GM19035 (cell line): ENCODE results near the gene FBLN2.
"Not testable (repeated sequence)": the region's sequence is repeated elsewhere in the genome, so short reads cannot be mapped to it uniquely, and the experiment has no call there.

Source experiments
- ATAC-seq: cut with Tn5 transposase; IDR thresholded peaks from one replicate; pipeline ENCODE4 v1.9.1; 2021; ENCODE audit not compliant: unreplicated experiment

FBLN2 gene

DNA sequence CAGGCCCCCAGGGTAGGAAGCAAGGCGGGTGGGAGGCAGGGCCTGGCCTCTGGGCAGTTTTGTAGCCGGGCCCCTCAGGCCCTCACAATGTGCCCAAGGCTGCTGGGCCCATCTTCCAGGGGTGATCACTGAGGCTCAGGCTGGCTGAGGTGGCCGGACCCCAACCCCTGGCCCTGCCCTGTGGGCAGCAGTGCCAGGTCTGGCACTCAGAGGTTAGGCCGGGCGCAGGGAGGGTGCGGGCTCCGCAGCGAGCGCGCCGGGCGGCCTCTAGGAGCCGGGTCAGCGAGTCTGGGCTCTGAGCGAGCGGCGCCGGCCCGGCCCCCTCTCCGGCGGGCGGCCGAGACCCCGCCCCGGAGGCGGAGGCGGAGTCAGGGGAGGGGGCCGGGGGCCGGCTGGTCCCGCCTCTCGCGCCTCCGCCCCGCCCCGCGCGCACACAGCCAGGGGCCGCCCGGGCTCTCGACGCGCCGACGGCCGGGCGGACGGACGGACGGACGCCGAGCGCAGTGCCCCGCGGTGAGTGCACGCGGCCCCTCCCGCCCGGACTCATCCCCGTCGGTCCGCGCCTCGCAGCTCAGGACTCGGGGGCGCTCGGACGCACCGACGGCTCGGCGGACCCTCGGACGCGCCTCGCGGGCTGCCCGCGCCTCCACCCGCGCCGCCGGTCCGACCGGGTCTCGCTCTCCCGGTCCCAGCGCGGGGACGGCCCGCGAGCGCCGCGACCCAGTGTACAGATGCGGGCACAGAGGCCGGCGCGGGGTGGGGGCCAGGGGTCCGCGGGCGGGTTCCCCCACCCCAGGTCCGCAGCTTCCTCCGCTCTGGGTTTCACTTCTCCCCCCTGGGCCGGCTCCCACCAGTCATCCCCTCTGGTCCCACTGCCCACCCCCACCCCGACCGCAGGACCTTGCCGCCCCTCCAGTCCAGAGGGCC, at the start of gene FBLN2:
Gene FBLN2, plus strand, starts transcription at position 430 of the 927 bp plus-strand sequence. CDS start 21,231 bp downstream, outside the sequence.
- ATAC-seq: no peak

- not testable (repeated sequence) for ATAC-seq
Measured at GRCh38 chr3:13499246-13499645, 49.7 kb upstream of the FBLN2 start.

- no peak for ATAC-seq
Measured at GRCh38 chr3:13500133-13500885, 48.6 kb upstream of the FBLN2 start.

- no peak for ATAC-seq
Measured at GRCh38 chr3:13501056-13501455, 47.9 kb upstream of the FBLN2 start.

GRCh38 chr3:13501521-13501920, 47.4 kb upstream of the FBLN2 start:
- no peak for ATAC-seq

GRCh38 chr3:13501958-13502790, 46.8 kb upstream of the FBLN2 start:
- no peak for ATAC-seq

- ATAC-seq: no peak
Measured at GRCh38 chr3:13502791-13503060, 46.2 kb upstream of the FBLN2 start.

- no peak for ATAC-seq
Measured at GRCh38 chr3:13504161-13504831, 44.6 kb upstream of the FBLN2 start.

- ATAC-seq: no peak
Measured at GRCh38 chr3:13505147-13506130, 43.5 kb upstream of the FBLN2 start.

DNA sequence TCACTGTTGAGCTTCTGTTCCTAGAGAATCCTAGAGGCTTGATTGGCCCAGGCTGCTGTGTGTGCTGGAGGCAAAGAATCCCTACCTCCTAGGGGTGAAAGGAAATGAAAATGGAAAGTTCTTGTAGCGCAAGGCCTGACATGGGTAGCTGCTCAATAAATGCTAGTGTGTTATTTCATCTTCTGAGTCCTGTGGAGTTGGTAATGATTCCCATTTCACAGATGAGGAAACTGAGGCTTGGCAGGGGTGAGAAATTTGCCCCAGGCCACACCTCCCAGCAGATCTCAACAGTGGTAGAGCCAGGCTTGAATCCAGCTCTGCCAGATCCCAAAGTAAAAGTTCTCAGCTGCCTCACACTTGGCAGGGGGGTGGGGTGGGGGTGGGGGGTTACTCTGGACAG, 42.7 kb upstream of the FBLN2 start:
- ATAC-seq: no peak

DNA sequence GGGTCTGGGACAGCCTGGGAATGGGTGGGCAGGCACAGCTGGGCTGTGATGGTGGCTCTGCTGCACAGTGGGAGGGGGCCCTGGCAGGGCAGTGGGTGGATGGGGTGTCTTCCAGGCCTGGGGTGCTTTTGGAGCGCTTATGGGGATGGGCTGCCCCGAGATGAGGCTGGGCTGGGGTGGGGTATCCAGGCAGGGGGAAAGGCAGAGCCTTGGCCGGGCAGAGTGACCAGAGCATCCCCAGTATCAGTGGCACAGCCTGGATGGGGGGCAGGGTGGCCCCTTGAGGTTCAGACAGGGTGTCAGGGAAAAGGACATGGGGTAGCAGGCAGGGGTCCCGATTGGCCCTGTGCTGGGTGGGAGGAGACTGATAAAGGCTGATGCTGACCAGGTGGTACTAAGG, 42.2 kb upstream of the FBLN2 start:
- no peak for ATAC-seq

DNA sequence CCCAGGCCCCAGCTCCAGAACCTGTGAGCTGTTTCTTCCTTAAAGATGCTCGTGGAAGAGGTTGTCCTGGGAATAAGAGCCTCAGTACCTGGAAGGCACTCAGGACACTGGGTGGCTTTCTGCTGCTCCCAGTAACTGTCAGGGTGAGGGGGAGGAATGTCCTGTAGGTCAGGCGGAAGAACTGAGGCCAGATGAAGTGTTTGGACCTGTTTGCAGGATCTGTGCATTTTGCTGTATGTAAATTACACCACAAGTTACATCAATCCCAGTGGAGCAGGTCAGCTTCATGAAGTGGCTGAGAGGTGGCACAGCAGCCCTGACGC, 41.7 kb upstream of the FBLN2 start:
- no peak for ATAC-seq

DNA sequence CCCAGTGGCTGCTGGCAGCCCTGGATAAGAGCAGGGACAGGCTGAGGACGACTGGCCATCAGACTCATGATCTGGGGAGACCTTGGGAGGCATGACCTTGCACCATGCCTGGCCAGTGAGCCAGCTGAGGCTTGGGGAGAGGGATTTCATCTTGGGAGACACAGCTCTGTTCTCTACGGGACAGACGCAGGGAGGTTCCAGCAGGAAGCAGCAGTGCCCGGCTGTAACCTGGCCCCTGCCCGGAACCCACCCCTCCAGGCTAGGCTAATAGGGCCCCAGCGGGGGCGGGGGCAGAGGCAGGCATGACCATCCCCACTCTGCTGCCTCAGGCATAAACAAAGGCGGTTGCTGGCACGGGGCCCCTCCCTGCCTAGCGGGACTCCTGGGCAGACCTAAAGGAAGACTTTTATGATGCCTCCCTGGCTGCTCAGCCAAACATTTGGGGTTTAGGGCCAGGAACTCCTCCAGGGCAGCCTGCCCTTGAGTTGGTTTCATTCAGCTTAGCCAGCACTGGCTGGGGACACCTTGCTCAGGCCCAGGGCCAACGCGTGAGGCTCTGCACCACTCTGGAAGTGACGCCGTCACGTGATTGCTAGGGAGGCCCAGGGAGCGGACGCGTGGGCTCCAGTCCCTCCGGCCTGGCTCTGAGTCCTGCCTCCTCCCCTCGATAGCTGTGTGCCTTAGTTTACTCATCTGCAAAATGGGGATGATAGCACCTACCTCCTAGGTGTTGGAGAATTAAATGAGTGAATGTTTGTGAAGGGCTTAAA, 41.2 kb upstream of the FBLN2 start:
- ATAC-seq: no peak

DNA sequence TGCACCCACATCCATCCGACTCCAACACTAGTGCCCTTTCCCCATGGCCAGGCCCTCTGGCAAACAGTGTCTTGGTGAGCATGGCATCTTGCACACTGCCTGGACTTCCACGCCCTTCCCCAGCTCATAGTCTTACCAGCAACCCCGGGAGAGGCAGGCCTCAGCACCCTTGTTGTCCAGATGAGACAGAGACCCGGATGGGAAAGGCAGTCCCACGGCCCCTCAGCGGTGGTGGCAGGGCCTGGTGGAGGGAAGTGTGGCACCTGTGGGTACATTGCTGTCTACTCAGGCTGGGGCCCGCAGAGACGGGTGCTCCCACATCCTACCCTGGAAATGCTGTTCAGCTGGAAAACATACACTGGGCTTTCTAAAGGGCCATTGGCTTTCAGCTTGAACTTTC, 40.4 kb upstream of the FBLN2 start:
- ATAC-seq: no peak

DNA sequence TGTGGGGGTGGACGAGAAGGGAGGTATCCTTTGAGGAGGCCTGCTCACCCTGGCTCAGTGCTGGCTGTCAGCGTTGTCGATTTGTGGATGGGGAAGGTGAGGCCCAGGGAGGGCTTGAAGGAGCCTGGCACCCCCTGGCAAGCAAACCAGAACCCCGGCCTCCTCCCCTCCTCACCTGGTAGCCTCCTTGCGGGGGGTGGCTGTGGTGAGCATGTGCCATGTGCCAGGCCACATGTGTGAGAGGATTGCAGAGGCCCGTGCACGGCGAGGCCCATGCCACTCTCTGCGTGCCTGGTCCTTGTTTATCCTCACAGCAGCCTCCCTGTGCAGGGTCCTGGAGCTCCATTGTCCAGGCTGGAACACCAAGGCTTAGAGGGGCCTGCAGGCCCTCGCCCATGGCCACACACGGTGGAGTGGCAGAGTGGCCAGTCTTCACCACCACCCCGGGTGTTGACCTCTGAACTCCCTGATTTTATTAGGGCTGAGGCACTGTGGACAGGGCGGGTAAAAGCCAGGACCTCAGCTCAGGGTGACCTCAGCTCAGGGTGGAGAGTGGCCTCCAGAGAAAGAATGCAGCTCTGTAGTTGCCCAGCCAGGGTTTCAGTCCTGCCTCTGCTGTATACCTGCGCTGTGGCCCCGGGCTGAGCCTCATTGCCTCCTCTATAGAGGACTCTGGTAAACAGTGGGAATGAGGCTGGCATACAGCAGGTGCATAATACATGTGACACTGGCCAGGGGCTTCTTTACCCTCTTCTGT, 39.7 kb upstream of the FBLN2 start:
- ATAC-seq: no peak

DNA sequence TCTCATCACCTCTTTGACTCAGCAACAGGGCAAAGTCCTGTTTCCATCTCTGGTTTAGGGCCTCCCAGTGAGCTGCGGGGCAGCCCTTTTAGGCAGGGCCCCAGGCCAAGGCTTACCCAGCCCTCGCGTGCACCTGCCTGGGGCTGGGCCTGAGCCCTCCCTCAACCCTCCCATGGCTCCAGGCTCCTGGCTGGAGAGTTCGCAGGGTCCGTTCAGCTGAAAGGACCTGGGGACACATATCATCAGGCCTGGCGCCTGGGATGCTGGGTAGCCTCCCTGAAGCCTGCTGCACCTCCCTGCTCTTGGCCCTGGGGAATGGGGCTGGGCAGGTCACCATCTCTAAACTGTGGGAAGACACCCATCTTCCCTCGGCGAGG, 39.1 kb upstream of the FBLN2 start:
- no peak for ATAC-seq

GRCh38 chr3:13512451-13512850, 36.5 kb upstream of the FBLN2 start:
- no peak for ATAC-seq
